HG03520 (cell line): Measurements from ENCODE around the gene UPP2.

Experiments used
- ATAC-seq: cut with Tn5 transposase; IDR thresholded peaks from one replicate; pipeline ENCODE4 v1.9.1; 2021; ENCODE audit warnings: mild to moderate bottlenecking, moderate library complexity; ENCODE audit not compliant: unreplicated experiment

UPP2 gene

DNA sequence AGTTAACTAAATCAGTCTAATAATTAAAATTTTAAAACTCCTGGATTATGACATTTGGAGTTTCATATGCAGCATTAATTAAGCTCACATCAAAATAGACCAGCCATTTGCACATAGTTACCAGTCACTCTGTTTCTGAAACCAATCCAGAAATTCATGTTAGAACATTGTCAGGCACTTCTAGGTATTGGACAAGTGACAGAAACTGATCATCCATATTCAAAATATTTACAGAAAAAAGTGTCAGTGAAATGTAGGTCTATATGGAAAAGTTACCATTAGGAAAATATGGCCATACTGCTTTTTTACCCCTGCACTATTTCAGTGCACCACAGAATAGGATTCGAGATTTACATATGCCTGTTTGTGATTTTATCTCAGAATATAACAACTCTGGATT lies 33.4 kb downstream of the UPP2 start:
- ATAC-seq, result no peak

DNA sequence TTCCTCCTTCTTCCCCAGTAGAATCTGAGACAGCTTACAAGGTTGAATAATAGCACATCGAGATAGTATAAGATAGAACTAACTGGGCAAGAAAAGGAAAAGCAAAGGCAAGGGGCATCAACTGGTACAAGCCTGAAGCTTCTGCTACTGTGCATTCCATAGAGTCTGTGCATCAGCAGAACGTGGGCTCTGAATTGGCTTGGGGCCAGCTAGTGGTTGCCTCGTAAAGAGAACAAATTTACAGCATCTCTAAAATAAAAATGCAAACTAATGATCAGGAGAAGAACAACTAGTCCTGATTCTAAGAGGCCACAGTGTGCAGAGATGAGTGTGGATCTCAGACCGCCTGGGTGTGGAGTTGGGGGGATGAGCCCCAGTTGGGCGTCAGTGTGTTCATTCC lies 36.6 kb downstream of the UPP2 start:
- no peak for ATAC-seq

DNA sequence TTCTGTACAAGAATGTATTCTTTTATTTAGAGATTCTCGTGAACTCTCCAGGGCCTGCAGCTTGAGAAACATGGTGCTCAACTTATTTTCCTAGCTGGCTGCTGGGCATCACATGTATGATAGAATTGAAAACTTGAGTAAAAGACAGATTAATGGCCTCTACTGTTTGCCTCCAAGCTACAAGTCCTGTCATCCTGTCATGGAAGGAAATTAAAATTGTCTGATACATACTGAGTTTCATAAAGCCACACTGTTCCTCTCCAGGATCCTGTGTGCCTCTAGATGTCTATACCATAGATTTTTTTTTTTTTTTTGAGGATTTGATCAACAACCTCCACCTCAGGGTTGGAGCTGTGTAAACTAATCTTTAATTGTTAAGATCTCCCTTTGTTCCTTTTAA lies 38.5 kb downstream of the UPP2 start:
- ATAC-seq, result no peak

DNA sequence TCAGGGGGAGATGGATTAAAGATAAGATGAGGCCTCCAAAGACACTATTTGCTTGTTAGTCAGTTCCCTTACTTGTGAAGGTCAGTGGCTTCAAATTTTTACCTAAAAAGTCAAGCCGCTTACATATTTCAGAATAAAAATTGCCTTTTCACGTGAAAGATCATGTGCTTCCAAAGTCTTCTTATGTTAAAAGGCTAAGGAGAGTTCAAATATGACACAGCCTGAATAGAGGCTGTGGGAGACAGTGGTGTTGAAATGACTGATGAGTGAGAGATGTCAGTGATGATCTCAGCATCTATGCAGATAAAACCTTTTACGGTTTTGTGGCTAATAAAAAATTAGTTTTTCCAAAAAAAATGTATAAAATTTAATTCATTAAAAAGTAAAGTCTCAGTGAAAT lies 40.5 kb downstream of the UPP2 start:
- ATAC-seq, result no peak

DNA sequence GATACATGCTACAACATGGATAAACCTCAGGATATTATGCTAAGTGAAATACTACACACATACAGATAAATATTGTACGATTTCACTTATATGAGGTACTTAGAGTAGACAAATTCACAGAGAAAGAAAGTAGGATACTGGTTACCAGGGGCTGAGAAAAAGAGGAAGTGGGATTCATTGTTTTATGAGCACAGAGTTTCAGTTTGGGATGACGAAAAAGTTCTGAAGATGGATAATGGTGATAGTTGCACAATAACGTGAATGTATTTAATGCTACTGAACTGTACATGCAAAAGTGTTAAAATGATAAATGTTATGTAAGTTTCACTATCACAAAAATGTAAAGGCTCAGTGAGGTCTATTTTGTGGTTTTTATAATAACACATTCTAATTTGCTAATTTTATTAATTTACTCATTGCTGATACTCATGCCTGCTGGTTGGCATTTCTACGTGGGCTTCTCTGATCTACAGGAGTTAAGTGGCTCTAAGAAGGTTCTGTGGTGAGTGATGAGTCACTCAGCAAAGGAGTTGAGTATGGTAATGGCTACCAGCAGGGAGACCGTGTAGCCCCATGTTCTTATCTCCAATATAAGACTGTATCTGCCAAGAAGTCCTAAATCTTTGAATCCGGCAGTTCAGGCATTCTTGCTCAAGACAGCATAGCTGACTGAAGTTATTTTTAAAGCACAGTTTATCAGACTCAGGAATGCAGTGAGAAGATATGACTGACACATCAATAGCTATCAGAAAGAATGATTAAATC lies 41.1 kb downstream of the UPP2 start:
- peak; percentile 62 for ATAC-seq

DNA sequence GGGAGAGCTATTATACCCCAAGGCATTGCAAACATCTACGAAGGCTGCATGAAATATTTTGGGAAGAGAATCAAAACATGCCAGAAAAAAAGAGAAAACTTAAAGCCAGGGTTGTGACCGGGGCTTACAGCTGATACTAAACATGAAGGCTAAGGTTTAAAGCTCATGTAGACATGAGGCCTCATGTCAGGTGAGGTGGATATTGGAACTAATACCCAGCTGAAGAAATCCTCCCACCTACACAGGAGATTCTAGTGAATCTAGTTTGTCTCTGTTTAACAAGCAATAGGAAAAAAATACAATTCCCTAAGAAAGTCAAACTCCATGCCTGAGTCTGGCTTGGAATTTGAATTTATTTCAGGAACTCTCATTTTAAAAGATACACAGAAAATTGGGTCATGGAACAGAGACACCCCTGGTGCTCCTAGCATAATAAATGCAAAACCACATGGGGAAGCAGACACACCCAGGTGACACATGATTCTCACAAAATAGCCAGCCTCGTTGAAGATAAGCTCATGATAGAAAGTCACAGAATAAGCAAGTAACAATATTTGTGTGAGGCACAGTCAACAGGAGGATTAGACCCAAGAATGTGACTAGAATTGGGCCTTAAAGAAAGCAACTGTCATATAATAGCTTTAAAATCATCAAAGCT lies 42.2 kb downstream of the UPP2 start:
- ATAC-seq, result no peak

DNA sequence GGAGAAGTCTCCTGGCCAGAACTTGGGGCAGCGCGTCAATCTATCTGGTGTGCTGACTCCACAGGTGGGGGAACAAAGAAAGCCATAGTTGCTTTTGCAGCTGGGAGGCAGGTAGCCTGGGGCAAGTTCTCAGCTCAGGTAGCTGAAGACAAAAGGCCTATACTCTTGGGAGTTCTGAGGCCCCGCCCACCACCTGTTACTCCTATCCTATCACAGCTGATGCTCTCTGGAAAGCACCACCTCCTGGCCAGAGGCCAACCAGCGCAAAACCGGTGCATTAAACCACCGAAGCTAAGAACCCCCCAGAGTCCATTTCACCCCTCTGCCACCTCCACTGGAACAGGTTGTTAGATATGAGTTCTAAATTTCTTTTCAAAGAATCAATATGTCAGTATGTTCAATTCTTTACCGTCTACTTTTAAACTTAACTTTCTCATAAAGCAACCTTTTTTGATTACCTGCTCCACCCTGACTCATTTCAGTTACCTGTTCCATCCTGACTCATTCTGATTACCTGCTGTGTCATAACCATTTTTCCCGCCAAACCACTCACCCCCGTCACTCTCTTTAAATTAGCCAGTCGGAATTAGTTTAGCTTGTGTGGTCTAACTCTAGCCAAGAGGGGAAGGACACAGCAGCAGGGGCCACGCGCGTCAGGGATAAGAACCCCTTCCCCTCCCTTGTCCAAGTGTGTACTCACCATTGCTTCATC lies 43.4 kb downstream of the UPP2 start:
- no peak for ATAC-seq

DNA sequence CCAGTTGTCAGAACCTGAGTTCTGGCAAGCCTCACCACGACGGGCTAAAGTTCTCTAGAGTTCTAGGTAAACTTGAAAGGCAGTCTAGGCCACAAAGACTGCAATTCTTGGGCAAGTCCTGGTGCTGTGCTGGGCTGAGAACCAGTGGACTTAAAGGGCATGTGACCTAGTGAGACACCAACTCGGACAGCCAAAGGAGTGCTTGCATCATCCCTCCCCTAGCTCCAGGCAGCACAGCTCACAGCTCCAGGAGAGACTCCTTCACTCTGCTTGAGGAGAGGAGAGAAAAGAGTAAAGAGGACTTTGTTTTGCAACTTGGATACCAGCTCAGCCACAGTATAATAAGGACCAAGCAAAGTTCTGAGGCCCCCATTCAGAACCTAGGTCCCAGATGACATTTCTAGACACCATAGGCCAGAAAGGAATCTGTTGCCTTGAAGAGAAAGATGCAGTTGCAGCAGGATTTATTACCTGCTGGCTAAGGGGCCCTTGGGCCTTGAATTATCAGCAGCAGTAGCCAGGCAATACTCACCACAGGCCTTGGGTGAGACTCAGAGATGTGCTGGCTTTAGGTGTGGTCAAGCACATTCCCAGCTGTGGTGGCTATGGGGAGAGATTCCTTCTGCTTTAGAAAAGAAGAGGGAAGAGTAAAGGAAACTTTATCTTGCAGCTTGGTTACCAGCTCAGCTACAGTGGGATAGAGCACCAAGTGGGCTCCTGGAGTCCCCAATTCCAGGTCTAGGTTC lies 51.8 kb downstream of the UPP2 start:
- no peak for ATAC-seq

DNA sequence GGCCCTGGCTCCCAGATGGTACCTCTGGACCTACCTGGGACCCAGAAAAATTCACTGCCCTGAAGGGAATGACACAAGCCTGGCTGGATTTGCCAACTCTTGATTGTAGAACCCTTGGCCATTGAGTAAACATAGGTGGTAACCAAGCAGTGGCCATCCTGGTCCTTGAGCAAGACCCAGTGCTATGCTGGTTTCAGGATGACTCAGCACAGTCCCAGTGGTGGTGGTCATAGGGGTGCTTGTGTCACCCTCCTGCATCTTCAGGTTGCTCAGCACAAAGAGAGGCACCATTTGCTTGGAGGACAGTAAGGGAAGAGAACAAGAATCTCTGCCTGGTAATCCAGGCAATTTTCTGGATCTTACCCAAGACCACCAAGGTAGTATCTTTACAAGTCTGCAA lies 52.9 kb downstream of the UPP2 start:
- no peak for ATAC-seq

DNA sequence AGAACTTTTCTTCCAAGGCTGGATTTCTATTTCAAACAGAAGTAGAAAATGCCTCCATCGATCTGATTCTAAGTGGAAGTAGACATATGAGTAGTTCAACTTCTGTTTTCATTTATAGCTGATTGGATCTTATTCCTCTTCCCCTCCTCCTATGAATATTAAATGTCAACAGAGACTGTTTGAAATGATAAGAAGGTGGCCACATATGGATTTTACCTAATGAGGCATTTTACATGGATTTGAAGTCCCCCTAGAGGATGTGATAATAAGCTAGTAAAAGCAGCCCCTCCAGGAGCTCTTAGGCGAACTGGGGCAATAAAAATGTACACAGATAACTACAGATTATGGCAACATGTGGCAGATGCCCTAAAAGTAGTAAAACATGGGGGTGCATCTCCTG lies 71.0 kb downstream of the UPP2 start:
- no peak for ATAC-seq

DNA sequence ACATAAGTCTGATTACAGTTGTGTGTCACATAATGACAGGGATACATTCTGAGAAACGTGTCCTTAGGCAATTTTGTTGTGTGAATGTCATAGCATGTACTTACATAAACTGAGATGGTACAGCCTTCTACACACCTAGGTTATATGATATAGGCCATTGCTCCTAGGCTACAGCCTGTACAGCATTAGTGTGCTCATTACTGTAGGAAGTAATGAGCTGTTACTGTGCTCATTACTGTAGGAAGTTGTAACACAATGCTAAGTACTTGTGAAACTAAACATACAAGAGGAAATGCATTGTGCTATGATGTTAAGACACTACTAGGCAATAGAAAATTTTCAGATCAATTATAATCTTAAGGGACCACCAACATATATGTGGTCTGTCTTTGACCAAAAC lies 72.8 kb downstream of the UPP2 start:
- no peak for ATAC-seq

DNA sequence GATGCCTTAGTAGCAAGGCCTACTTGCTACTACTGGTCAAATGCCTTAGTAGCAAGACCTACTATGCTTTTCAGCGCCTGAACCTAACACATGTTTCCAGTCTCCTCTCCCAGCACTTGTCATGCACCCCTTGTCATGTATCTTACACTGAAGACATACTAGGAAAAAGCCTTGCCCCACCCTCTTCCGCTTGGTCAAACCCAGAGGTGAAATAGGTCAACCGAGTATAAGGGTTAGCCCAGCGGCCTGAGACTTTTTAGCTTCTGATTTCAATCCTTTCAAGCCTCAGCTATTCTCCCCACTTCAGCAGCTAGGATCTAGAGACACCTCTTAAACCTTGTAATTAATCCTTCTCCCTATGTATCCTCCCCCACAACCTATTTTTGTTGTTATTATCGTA lies 73.3 kb downstream of the UPP2 start:
- no peak for ATAC-seq

DNA sequence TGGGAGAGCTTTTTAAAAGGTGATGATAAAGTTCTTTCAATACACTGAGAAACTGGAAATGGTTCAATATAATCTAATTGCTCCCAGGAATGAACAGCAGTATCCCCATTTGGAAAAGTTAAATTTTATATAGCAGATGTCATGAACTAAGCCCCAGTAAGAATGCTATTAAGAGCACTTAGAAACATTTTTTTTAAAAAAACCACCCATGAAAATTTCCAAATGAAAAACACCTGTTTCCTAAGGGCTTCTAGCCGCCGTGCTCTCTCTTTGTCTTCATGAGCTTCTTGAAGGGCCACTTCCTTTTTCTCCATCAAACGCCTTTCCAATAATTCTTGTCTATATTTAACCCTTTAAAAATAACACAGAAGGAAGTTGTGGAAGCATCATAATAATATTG lies 77.0 kb downstream of the UPP2 start:
- no peak for ATAC-seq

DNA sequence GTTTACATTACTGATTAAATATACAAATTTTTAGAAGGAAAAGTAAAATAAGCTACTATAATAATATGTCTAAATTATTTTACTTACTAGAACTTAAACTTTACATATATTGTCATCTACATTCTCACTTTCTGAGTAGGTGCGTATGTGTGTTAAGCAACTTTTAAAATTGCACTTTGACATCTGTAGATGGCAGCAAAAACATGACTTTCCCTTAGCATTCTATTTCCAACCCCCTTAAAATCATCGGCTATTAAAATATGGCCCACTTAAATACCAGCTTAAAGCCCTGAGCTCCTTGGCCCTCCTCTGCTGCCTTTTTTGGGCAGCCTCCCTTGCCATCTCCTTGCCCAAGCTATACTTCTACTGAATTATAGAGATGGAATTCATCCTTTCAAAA lies 78.0 kb downstream of the UPP2 start:
- ATAC-seq, result peak; percentile 54

DNA sequence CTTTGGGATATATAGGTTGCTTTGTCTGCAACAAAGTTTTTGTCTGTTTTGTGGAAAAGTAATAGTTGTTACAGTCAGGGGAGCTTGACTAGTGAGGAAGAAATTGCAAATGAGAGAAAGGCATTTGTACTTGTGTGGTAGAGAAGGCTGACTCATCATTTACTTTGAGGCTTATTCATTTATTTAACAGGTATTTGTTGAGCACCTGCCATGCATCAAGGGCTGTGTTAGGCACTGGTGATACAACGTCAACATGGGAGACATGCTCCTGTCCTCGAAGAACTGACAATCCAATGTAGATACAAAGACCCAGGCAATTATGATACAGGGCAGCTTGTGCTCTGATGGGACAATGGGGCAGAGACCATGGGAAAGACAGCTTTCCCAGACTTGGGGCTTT lies 79.5 kb downstream of the UPP2 start:
- ATAC-seq, result no peak

DNA sequence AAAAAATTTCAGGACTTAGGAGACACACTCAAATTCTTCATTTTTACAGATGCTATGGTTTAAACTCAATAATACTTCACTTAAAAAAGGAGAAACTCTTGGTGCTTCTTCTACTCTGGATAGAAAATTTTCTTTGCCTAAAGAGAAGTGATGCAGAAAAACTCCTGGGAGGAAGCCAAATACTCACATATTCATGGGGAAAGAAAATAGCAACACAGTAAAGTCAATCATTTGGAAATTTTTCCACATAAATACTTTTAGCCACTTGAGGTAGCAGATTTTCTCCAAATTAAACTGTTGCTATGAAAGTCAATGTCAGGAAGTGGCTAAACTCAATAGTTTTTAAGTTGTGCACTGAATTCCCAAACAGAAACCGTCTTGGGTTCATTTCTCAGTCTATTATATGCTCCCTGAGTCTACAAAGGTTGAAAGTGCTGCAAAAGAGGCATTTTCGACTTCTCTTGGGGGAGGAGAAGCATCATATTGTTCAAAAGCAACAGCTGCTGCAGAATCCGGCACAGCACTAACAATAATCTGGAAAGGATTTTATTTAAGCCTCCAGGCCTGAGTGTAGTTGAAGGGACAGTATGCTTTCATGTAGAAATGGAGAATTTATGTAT lies 81.1 kb downstream of the UPP2 start:
- ATAC-seq, result no peak

DNA sequence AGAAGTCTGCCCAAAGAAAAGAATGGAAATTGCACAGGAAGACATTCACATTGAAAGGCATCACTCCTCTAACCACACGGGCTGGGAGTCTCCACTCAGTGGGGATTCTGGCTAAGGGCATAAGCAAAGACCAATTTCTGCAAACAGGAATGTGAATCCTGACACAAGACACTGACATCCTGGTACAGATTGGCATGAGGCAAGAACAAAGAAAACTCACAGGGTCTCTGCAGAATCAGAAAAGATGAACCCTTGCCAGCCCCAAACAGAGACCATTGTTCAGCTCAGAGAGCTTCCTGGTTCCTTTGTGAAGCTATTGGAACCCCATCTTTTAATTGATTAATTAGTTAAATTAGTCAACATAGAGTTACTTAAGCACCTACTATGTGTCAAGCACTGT lies 82.3 kb downstream of the UPP2 start:
- no peak for ATAC-seq

DNA sequence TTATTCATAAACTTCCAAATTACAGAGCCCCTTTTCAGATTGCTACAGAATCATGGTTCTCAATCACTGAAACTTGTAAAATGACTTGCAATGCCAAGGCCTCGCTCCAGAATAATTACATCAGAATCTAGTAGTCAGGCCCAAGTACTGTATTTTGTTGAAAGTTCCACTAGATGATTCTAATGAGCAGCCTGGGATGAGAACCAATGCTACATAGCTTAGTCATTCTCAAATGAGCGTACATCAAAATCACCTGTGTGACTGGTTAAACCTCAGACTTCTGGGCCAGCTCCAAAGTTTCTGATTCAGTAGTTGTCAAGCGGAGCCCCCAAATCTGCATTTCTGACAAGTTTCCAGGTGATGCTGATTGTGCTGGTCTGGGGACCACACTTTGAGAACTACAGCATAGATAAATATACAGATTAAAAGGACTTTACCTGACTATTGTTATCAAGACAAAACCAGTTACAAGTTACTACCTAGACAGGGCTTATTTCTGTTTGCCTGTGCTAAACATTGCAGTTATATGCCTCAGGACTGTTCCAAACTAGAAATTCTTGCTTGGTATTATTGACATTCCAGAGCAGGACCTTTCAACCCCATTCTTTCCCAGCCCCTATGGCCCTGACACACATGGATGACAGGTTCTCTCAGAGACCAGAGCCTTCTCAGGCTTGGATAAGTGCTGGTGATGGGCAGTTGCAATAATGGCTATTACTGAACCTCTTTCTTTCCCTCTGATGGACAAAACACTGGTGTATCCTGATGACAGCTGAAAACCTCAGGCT lies 83.1 kb downstream of the UPP2 start:
- ATAC-seq, result no peak
